HL-60 (cell line): ENCODE results near the gene IQCK.

Experiments used
- DNase-seq, 2 experiments: peaks; one replicate each; pipeline ENCODE4 v3.0.0-alpha.2; 2010 to 2020; ENCODE audit warnings: low read depth in 1 of 2, low spot score in 1 of 2
- H3K27ac ChIP-seq: fragments of 250-450 bp; sonication (Bioruptor Pico); replicated peaks from 2 replicates; pipeline ENCODE4 v1.5.1; 2020; ENCODE audit warnings: mild to moderate bottlenecking, moderate library complexity
- H3K27me3 ChIP-seq: fragments of 250-450 bp; sonication (Bioruptor Pico); 2 replicates; pipeline ENCODE4 v1.5.1; 2021; ENCODE audit warnings: mild to moderate bottlenecking, moderate library complexity; ENCODE audit not compliant: insufficient read depth, poor library complexity, severe bottlenecking
- H3K4me3 ChIP-seq: replicated peaks from 2 replicates; pipeline ENCODE4 v1.5.1; 2011; ENCODE audit warnings: mild to moderate bottlenecking, control low read depth, low read length; ENCODE audit not compliant: insufficient read depth
- CTCF ChIP-seq: IDR thresholded peaks from one replicate; pipeline ENCODE4 v1.5.1; 2011; ENCODE audit warnings: low read length, control low read depth, inconsistent platforms; ENCODE audit not compliant: insufficient read depth
- GABPA ChIP-seq: IDR thresholded peaks from 2 replicates; pipeline ENCODE4 v1.6.1; 2012; ENCODE audit warnings: low read depth
- POLR2AphosphoS5 ChIP-seq: IDR thresholded peaks from 2 replicates; pipeline ENCODE4 v1.6.1; 2012; ENCODE audit warnings: low read depth
- REST ChIP-seq: IDR thresholded peaks from 2 replicates; pipeline ENCODE4 v1.6.1; 2012; ENCODE audit warnings: low read depth; ENCODE audit not compliant: insufficient replicate concordance
- SPI1 ChIP-seq: IDR thresholded peaks from 2 replicates; pipeline ENCODE4 v1.6.1; 2012; ENCODE audit warnings: low read depth, mild to moderate bottlenecking, borderline replicate concordance

Gene IQCK

GRCh38 chr16:19699472-19699871 is 18.6 kb upstream of the IQCK start:
- no peak for DNase-seq
- Histone ChIP-seq H3K27ac (no peak overlapping the region), H3K27me3 (no peaks in the 10 kb centered on the region), H3K4me3 (no peak overlapping the region)
- TF ChIP-seq POLR2AphosphoS5: no peak

- Histone ChIP-seq H3K27ac (no peak overlapping the region), H3K4me3 (no peak overlapping the region), H3K27me3 (no peaks in the 10 kb centered on the region)
- TF ChIP-seq SPI1 (no peak), REST (no peak), POLR2AphosphoS5 (no peak), GABPA (no peak), CTCF (no peak)
- DNase-seq: no peak
Measured at GRCh38 chr16:19700319-19700781, 17.7 kb upstream of the IQCK start.

- no peak for DNase-seq
- Histone ChIP-seq H3K4me3 (no peak overlapping the region), H3K27ac (no peak overlapping the region), H3K27me3 (no peaks in the 10 kb centered on the region)
- TF ChIP-seq REST: no peak
- no peak for TF ChIP-seq CTCF
- no peak for TF ChIP-seq SPI1
- no peak for TF ChIP-seq GABPA
- no peak for TF ChIP-seq POLR2AphosphoS5
Measured at GRCh38 chr16:19701091-19701490, 17.0 kb upstream of the IQCK start.

GRCh38 chr16:19703172-19703889 is 14.7 kb upstream of the IQCK start:
- H3K4me3 ChIP-seq: no peak overlapping the region
- TF ChIP-seq GABPA: no peak
- TF ChIP-seq POLR2AphosphoS5: no peak
- TF ChIP-seq REST: no peak
- TF ChIP-seq SPI1: no peak
- TF ChIP-seq CTCF: no peak
- H3K27me3 ChIP-seq: no peaks in the 10 kb centered on the region
- no peak overlapping the region for H3K27ac ChIP-seq
- no peak for DNase-seq
